Ureter (tissue), 1 donor: ENCODE measurements around the gene ITPKA. TPM values are rescaled to one million over a fixed set of nuclear protein-coding genes. Genes with fewer than 3 reads are reported as not detected.
"Not testable (repeated sequence)": the region's sequence is repeated elsewhere in the genome, so short reads cannot be mapped to it uniquely, and the experiment has no call there.

Experiments
- DNase-seq: peaks from one replicate; pipeline ENCODE4 v3.0.0-alpha.2; 2020; ENCODE audit warnings: low spot score
- total RNA-seq: library from RNA; stranded (reverse); gene quantifications from one replicate; pipeline ENCODE4 v1.2.4, GENCODE V29; 2023
- donor health status: DM: yes; HTN: yes; CAD: no.

ITPKA gene
- 0.29 TPM for total RNA-seq

GRCh38 chr15:41493205-41493901 is at the start of gene ITPKA:
TSS of gene ITPKA (plus strand) at chr15:41493874. CDS start at chr15:41493928, 54 bp downstream.
- DNase-seq: peak; percentile 68

- no peak for DNase-seq
Measured at GRCh38 chr15:41445399-41445798, 48.3 kb upstream of the ITPKA start.

- no peak for DNase-seq
Measured at GRCh38 chr15:41462084-41462795, 31.4 kb upstream of the ITPKA start.

GRCh38 chr15:41464889-41465580 is 28.6 kb upstream of the ITPKA start:
- DNase-seq: no peak

- no peak for DNase-seq
Measured at GRCh38 chr15:41465822-41466421, 27.8 kb upstream of the ITPKA start.

- DNase-seq: no peak
Measured at GRCh38 chr15:41466711-41467110, 27.0 kb upstream of the ITPKA start.

- not testable (repeated sequence) for DNase-seq
Measured at GRCh38 chr15:41469644-41470043, 24.0 kb upstream of the ITPKA start.

GRCh38 chr15:41473418-41473817 is 20.3 kb upstream of the ITPKA start:
- no peak for DNase-seq

- no peak for DNase-seq
Measured at GRCh38 chr15:41474436-41474835, 19.2 kb upstream of the ITPKA start.

GRCh38 chr15:41474941-41475340 is 18.7 kb upstream of the ITPKA start:
- DNase-seq: no peak

GRCh38 chr15:41476416-41477048 is 17.1 kb upstream of the ITPKA start:
- DNase-seq: no peak

- DNase-seq: no peak
Measured at GRCh38 chr15:41480396-41481140, 13.1 kb upstream of the ITPKA start.

GRCh38 chr15:41482110-41482877 is 11.4 kb upstream of the ITPKA start:
- no peak for DNase-seq

- no peak for DNase-seq
Measured at GRCh38 chr15:41483115-41483514, 10.6 kb upstream of the ITPKA start.

GRCh38 chr15:41483519-41483918 is 10.2 kb upstream of the ITPKA start:
- no peak for DNase-seq

- no peak for DNase-seq
Measured at GRCh38 chr15:41484937-41485625, 8.6 kb upstream of the ITPKA start.

- no peak for DNase-seq
Measured at GRCh38 chr15:41486286-41486685, 7.4 kb upstream of the ITPKA start.

GRCh38 chr15:41487381-41487780 is 6.3 kb upstream of the ITPKA start:
- no peak for DNase-seq

- DNase-seq: no peak
Measured at GRCh38 chr15:41487802-41488201, 5.9 kb upstream of the ITPKA start.

GRCh38 chr15:41489641-41490040 is 4.0 kb upstream of the ITPKA start:
- DNase-seq: no peak
